Ascending aorta (tissue), 2 donors: ENCODE measurements around the gene OTULIN. TPM values are rescaled to one million over a fixed set of nuclear protein-coding genes. Genes with fewer than 3 reads are reported as not detected.
A peak's percentile ranks its signal among the peaks of the same experiment; 100 is the strongest.

Source experiments
- DNase-seq, 2 donors: peaks; one replicate each; pipeline ENCODE4 v3.0.0-alpha.2; 2019; ENCODE audit warnings: low spot score in 2 of 2
- H3K27ac ChIP-seq, 2 donors: fragments of 200-600 bp; sonication (generic); one replicate each; pipeline ENCODE4 v1.5.1; 2016 to 2017; ENCODE audit warnings: mild to moderate bottlenecking in 1 of 2
- H3K27me3 ChIP-seq: fragments of 200-600 bp; sonication (generic); one replicate; pipeline ENCODE4 v1.5.1; 2017
- H3K36me3 ChIP-seq, 2 donors: fragments of 200-600 bp; sonication (generic); one replicate each; pipeline ENCODE4 v1.5.1; 2016
- H3K4me1 ChIP-seq, 2 donors: fragments of 200-600 bp; sonication (generic); one replicate each; pipeline ENCODE4 v1.5.1; 2016 to 2017; ENCODE audit warnings: mild to moderate bottlenecking in 1 of 2
- H3K4me3 ChIP-seq, 2 donors: fragments of 200-600 bp; sonication (generic); one replicate each; pipeline ENCODE4 v1.5.1; 2016 to 2017; ENCODE audit warnings: mild to moderate bottlenecking in 1 of 2
- H3K9me3 ChIP-seq, 2 donors: fragments of 200-600 bp; sonication (generic); one replicate each; pipeline ENCODE4 v1.5.1; 2016
- intact Hi-C: fragments of 100-400 bp; cut with DNase I; formaldehyde crosslinking; loops from one replicate; pipeline ENCODE4 v1.15.1; 2023
- total RNA-seq: library from RNA; depleted of rRNA; stranded (reverse); fragments of >200 nt; gene quantifications from one replicate; pipeline ENCODE4 v1.1.0, GENCODE V29; 2016
- TF ChIP-seq, protein P1 (sequence below), 3 experiments: fragments of 200-600 bp in 2 of 3; fragments of 450-650 bp in 1 of 3; sonication (generic) in 2 of 3; IDR thresholded peaks; one replicate each; pipeline ENCODE4 v1.5.1; 2016 to 2019; ENCODE audit warnings: antibody characterized with exemption in 3 of 3, mild to moderate bottlenecking in 1 of 3, moderate library complexity in 1 of 3

The OTULIN gene
- total RNA-seq, 1 donor from 2014 or later = 56.9 TPM

DNA sequence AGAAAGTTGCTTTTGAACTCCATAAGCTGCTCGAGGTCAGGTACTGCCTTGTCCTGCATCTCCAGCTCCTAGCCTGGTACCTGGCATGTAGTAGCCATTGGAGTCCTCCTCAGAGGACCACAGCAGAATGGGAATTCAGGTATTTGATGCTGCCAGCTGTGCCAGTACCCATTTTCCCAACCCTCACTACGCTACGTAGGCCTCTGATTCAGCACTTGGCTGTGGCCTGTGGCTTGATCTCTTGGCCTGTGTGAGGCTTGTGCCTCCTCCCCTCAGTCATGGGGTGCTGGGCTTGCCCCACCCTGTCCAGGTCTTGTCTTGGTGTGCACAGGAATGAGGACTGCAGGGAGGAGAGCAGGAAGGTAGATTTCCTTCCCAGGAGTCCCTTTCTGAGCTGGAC, 11.8 kb downstream of the OTULIN start:
- no peaks in the 10 kb centered on the region for H3K27me3 ChIP-seq
- H3K36me3 ChIP-seq = peaks cover 0 to 10% of the 10 kb centered on the region in 2 donors
- peak overlapping the region in 1 of 2 donors; percentile 32 for H3K4me3 ChIP-seq
- TF ChIP-seq, protein P1, sequence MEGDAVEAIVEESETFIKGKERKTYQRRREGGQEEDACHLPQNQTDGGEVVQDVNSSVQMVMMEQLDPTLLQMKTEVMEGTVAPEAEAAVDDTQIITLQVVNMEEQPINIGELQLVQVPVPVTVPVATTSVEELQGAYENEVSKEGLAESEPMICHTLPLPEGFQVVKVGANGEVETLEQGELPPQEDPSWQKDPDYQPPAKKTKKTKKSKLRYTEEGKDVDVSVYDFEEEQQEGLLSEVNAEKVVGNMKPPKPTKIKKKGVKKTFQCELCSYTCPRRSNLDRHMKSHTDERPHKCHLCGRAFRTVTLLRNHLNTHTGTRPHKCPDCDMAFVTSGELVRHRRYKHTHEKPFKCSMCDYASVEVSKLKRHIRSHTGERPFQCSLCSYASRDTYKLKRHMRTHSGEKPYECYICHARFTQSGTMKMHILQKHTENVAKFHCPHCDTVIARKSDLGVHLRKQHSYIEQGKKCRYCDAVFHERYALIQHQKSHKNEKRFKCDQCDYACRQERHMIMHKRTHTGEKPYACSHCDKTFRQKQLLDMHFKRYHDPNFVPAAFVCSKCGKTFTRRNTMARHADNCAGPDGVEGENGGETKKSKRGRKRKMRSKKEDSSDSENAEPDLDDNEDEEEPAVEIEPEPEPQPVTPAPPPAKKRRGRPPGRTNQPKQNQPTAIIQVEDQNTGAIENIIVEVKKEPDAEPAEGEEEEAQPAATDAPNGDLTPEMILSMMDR (IDR thresholded peaks at IDR 0.05) = no peak
- intact Hi-C loops = no loop called here
- peak overlapping the region; percentile 83 to 94 for H3K27ac ChIP-seq
- H3K9me3 ChIP-seq = no peaks in the 10 kb centered on the region
- DNase-seq = peak in 1 of 2 donors; percentile 82
- peaks cover 8 to 40% of the 10 kb centered on the region in 2 donors for H3K4me1 ChIP-seq

DNA sequence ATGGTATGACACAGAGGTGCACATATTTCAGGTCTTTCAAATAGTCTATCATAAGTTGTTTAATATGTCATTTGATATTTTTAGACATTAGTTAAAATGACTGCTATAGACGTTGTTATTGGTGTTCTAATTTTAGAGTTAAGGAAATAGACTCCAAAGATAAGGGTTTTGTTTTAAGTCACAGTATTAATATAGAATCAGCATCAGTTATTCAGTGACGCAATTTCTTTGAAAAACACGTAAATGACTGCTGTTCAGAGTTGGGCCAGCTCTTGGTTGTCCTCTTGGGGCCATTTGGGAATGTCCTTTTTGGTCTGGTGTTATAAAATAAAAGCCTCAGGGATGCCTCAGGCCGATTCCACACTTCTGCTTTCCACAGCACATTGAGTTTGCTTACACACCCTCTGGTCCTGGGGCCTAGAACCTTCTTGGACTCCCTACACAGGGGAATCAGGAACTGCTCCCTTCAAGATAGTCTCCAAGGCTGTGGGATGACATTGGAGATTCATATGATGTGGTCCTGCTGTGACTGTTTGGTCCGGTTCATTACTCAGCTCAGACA, 14.3 kb downstream of the OTULIN start:
- intact Hi-C loops = no loop called here
- peaks cover 11 to 27% of the 10 kb centered on the region in 2 donors for H3K36me3 ChIP-seq
- H3K4me3 ChIP-seq = no peak overlapping the region
- DNase-seq = peak in 1 of 2 donors; percentile 77
- no peaks in the 10 kb centered on the region for H3K27me3 ChIP-seq
- peak overlapping the region; percentile 83 to 94 for H3K27ac ChIP-seq
- TF ChIP-seq, protein P1 (IDR thresholded peaks at IDR 0.05) = no peak
- peaks cover 8 to 45% of the 10 kb centered on the region in 2 donors for H3K4me1 ChIP-seq
- no peaks in the 10 kb centered on the region for H3K9me3 ChIP-seq

DNA sequence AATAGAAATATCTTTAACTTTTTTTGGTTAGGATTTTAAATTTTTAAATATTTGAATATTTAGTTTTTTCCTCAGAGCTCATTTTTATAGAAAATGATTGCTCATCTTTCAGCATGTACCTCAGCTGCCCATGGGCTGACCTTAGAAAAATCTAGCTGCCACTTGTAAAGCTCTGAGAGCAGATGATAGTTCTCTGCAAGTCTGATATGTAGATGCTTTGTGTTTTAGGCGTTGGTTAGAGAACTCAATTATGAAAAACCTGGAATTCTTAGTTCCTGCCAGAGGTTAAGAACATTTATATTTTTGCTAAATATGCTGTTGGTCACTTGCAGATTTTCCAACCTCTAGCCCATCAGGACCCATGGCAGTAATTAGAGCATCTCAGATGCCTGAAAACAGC, 15.1 kb downstream of the OTULIN start:
- H3K4me3 ChIP-seq = no peak overlapping the region
- no peaks in the 10 kb centered on the region for H3K27me3 ChIP-seq
- no peaks in the 10 kb centered on the region for H3K9me3 ChIP-seq
- no peak for DNase-seq
- peak overlapping the region; percentile 83 to 94 for H3K27ac ChIP-seq
- TF ChIP-seq, protein P1 (IDR thresholded peaks at IDR 0.05) = no peak
- peaks cover 8 to 44% of the 10 kb centered on the region in 2 donors for H3K4me1 ChIP-seq
- peaks cover 11 to 21% of the 10 kb centered on the region in 2 donors for H3K36me3 ChIP-seq
- intact Hi-C loops = no loop called here

DNA sequence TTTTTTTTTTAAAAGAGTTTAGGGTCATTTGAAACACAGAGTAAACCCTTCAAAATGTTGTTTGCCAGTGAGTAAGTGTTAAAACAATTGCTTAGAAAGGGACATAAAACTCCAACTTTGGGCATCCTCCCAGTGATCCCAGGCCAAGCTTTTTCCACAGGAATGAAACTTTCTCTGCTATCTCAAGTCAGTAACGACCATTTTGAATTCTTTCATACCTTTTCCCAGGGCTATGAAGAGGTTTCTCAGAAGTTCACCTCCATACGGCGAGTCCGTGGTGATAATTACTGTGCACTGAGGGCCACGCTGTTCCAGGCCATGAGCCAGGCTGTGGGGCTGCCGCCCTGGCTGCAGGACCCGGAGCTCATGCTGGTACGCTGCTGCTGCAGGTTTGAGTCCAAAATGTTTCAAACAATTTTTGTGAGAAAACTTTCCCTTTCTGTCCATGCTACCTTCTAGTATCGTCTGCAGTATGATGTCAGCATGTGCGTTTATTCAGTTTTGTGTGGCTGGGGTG, 16.8 kb downstream of the OTULIN start:
- TF ChIP-seq, protein P1 (IDR thresholded peaks at IDR 0.05) = no peak
- peaks cover 11 to 22% of the 10 kb centered on the region in 2 donors for H3K36me3 ChIP-seq
- no peak for DNase-seq
- intact Hi-C loops = loop anchor here (5.0 kb wide), 1 partner anchor 191 kb away; the partner anchor contains the start of gene ANKH
- peaks cover 5 to 45% of the 10 kb centered on the region in 2 donors for H3K4me1 ChIP-seq
- no peak overlapping the region for H3K4me3 ChIP-seq
- H3K9me3 ChIP-seq = no peaks in the 10 kb centered on the region
- H3K27ac ChIP-seq = peak overlapping the region; percentile 83 to 94
- no peaks in the 10 kb centered on the region for H3K27me3 ChIP-seq

DNA sequence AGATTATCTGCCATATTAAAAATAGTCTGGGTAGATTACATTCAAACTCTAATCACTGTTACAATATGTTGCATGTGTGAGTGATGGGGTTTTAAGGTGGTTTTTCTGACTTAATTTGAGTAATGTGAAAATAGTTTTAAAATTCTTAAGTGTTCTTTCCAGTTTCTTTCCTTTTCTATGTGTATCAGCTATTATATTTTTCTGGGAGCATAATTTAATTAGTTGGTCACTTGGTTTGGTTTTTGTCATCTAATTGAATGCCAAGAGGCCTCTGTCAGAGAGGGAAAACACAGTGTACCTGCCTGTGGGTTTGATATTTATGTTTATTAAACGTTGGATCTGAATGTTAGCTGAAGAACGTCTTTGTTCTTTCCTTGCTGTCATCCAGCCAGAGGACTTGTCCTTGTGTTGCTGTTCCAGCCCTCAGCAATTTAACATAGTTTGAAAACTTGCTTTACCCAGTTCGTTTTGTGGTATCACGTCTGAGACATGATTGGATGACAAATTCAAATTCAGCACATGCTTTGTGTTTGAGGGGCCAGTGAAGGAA, 19.5 kb downstream of the OTULIN start:
- Histone ChIP-seq H3K27me3 (no peaks in the 10 kb centered on the region), H3K9me3 (no peaks in the 10 kb centered on the region), H3K4me1 (peaks cover 0 to 43% of the 10 kb centered on the region in 2 donors), H3K36me3 (peaks cover 16 to 35% of the 10 kb centered on the region in 2 donors), H3K4me3 (no peak overlapping the region), H3K27ac (peak overlapping the region in 1 of 2 donors; percentile 15)
- intact Hi-C loops = loop anchor here (2.0 to 5.0 kb wide), 2 partner anchors 188 to 319 kb away; partner anchors contain the start of gene ANKH
- DNase-seq = no peak
- TF ChIP-seq, protein P1 (IDR thresholded peaks at IDR 0.05) = no peak
